Brain microvascular endothelial cell (primary cell): ENCODE data around the gene MAN1C1.

Source experiments
- DNase-seq: peaks from one replicate; pipeline ENCODE4 v3.0.0-alpha.2; 2020
- H3K27ac ChIP-seq: fragments of 250-450 bp; sonication (Bioruptor Pico); 2 replicates; pipeline ENCODE4 v1.5.1; 2020; ENCODE audit warnings: mild to moderate bottlenecking, moderate library complexity
- H3K27me3 ChIP-seq: fragments of 250-450 bp; sonication (Bioruptor Pico); replicated peaks from 2 replicates; pipeline ENCODE4 v1.5.1; 2020; ENCODE audit warnings: mild to moderate bottlenecking
- H3K36me3 ChIP-seq: fragments of 250-450 bp; sonication (Bioruptor Pico); replicated peaks from 2 replicates; pipeline ENCODE4 v1.5.1; 2020; ENCODE audit warnings: mild to moderate bottlenecking
- H3K4me3 ChIP-seq: 2 replicates; pipeline ENCODE4 v1.5.1; 2011; ENCODE audit warnings: low read depth, mild to moderate bottlenecking, control low read depth, low read length, moderate library complexity
- in situ Hi-C: cut with HindIII; loops from 2 replicates; pipeline ENCODE4 v1.10.0; 2017; ENCODE audit warnings: low sequenced_read_pairs, low pct_ligation_motif_present
- TF ChIP-seq, protein P1 (sequence below): IDR thresholded peaks from 2 replicates; pipeline ENCODE4 v1.5.1; 2011; ENCODE audit warnings: low read depth, mild to moderate bottlenecking, moderate library complexity, low read length, control low read depth, inconsistent platforms; ENCODE audit errors: missing control alignments

MAN1C1 gene

DNA sequence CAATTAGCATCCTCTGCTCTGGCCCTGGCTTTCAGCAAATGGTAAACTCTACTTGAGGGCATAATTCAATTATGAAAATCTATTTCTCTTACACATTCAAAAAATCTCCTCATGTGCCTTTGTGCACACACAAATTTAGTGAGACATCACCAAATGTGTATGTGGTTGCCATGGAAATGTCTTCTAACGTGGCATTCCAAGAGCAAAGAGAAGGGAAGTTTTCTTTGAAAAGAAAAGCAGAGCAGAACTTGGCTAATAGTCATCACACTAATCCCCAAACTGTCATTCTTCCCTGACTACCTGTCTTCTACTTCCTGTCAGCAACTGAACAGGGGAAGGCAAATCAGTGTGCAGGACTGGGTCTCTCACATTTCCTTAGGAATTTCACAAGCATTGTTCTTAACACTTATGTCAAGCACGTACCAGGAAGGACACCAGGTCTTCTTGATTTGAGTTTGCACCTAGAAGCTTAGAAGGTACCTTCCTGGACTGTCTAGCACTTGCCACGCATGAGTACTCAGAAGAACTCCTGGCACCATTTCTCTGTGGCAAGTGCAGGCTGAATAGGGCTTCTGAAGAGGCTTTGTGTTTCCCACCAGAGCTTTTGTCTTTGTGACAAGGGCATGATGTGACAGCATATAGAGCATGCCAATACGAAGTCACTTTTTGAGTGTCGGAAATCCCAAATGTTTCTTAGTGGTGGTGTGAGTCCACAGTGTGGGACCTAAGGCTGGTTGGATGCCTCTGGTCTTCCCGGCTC lies 32.3 kb downstream of the MAN1C1 start:
- Histone ChIP-seq H3K4me3 (no peak overlapping the region), H3K27me3 (peaks cover 28% of the 10 kb centered on the region), H3K27ac (no peak overlapping the region), H3K36me3 (no peaks in the 10 kb centered on the region)
- in situ Hi-C loops: no loop called here
- no peak for DNase-seq
- TF ChIP-seq, protein P1, sequence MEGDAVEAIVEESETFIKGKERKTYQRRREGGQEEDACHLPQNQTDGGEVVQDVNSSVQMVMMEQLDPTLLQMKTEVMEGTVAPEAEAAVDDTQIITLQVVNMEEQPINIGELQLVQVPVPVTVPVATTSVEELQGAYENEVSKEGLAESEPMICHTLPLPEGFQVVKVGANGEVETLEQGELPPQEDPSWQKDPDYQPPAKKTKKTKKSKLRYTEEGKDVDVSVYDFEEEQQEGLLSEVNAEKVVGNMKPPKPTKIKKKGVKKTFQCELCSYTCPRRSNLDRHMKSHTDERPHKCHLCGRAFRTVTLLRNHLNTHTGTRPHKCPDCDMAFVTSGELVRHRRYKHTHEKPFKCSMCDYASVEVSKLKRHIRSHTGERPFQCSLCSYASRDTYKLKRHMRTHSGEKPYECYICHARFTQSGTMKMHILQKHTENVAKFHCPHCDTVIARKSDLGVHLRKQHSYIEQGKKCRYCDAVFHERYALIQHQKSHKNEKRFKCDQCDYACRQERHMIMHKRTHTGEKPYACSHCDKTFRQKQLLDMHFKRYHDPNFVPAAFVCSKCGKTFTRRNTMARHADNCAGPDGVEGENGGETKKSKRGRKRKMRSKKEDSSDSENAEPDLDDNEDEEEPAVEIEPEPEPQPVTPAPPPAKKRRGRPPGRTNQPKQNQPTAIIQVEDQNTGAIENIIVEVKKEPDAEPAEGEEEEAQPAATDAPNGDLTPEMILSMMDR: no peak

DNA sequence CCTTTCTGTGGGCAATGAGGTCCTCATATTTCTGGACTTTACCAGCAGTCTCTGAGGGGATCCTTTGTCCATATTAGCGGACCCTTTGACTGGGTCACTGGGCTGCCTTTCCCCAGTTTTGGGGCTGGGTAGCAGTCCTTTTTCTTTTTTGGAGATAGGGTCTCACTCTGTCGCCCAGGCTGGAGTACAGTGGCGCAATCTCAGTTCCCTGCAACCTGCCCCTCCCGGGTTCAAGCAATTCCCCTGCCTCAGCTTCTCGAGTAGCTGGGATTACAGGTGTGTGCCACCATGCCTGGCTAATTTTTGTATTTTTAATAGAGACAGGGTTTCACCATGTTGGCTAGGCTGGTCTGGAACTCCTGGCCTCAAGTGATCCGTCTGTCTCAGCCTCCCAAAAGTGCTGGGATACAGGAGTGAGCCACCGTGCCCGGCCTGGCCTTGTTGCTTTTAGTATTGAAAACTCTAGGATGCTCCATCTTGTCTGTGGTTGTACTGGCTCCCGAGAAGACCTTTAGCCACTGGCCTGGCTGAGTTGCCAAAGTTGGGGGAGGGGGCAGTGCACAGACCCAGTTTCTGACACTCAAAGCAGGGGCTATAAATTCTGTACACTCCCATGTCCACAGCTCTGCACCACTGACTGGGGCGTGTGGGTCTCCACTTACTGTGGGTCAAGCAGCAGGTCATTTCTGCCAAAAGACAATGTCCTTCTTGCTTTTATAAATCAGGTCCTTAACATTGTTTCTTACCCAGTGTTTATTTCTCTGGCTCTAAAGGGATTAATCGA lies 33.1 kb downstream of the MAN1C1 start:
- Histone ChIP-seq H3K36me3 (no peaks in the 10 kb centered on the region), H3K27me3 (peaks cover 26% of the 10 kb centered on the region), H3K4me3 (no peak overlapping the region), H3K27ac (no peak overlapping the region)
- no peak for DNase-seq
- TF ChIP-seq, protein P1: no peak
- in situ Hi-C loops: no loop called here

DNA sequence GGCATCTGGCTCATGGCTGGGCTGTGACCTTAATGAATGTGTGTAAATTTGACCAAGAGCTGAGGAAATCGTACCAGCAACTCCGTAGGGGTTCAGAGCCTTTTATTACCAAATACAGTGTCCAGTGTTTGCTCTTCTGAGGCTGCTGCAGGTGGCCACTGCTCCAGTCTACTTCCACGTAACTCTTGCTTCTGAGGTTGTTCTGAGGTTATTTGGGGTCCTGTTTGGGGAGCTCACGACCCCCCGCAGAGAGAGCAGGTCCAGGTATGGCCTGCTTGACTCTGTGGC lies 33.6 kb downstream of the MAN1C1 start:
- Histone ChIP-seq H3K27me3 (peaks cover 20% of the 10 kb centered on the region), H3K4me3 (no peak overlapping the region), H3K27ac (no peak overlapping the region), H3K36me3 (no peaks in the 10 kb centered on the region)
- DNase-seq: no peak
- in situ Hi-C loops: no loop called here
- TF ChIP-seq, protein P1: no peak

DNA sequence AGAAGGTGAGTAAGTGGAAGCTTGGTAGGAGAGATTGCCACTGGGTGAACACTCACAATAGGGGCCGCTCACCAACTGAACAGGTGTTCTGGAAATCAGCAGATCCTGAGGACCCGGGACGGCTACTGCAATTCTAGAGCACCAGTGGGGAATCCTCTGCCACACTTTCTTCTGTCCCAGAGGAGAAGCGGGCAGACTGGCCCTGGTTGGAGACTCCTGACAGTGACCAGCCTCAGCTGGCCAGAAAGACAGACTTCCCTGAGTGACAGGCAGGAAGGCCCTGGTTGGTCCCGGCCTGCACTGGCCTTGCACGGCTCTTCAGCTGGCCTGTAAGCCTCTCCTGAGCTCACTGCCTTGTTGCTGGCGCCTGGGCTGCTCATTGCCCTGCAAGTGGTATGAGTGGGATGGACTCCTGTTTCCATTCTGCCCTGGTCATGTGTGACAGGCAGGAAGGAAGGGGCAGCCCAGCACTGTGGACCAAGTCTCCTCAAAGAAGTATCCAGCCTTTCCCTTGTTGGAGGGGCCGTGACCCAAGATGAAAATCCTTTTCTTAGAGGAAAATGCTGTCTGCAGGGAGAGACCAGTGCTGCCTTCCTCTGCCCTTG lies 34.5 kb downstream of the MAN1C1 start:
- no peak for DNase-seq
- Histone ChIP-seq H3K27ac (no peak overlapping the region), H3K27me3 (peaks cover 15% of the 10 kb centered on the region), H3K36me3 (no peaks in the 10 kb centered on the region), H3K4me3 (no peak overlapping the region)
- TF ChIP-seq, protein P1: no peak
- in situ Hi-C loops: no loop called here

DNA sequence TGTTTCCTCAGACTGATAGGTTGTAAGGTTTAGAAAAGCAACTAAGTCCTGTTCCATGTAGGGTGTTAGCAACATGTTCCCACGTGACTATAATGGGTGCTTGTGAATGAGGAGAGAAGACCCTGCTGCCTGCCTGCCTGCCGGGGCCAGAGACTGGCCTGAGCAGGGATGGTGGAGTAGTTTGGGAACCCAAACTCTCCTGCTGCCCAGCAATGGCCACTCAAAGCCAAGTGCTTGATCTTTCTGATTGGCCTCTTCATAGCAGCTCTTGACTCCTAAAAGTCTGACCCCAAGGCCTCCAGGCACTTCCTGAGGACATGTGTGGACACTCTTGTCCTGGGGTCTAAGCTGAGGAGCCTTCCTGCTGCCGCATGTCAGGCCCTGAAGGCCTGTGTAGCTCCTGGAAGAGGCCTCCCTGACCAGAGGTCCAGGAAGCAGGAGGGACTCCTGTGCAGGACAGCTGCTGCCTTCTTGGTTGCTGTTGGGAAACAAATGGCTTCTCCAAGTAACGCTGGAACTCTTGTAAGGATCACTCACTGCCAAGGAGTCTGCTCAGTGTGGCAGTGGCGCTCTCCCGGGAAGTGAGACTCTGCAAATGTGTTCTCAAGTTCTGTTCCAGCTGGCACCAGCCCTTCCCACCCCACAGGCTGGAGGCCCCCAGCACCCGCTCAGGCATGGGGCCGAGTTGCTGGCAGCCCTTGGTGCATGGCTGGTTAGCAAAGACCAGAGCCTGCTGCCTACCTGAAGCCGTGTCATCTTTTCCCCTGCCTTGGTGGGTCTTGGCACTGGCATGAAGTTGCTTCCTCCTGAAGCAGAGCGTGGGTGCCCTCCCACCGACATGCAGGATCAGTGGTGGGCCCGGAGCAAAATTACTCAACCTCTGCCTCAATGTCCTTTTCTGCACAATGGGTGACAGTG lies 35.5 kb downstream of the MAN1C1 start:
- Histone ChIP-seq H3K4me3 (no peak overlapping the region), H3K27ac (no peak overlapping the region), H3K27me3 (peaks cover 14% of the 10 kb centered on the region), H3K36me3 (no peaks in the 10 kb centered on the region)
- no peak for DNase-seq
- in situ Hi-C loops: no loop called here
- TF ChIP-seq, protein P1: no peak
